A549 (cell line): ENCODE data around the gene EPHA1. TPM values are rescaled to one million over a fixed set of nuclear protein-coding genes. Genes with fewer than 3 reads are reported as not detected.
A peak's percentile ranks its signal among the peaks of the same experiment; 100 is the strongest.

Experiments used
- ATAC-seq, 2 experiments: fragments of 200-7000 bp in 1 of 2; fragments of >200 bp in 1 of 2; cut with Nextera tagmentation in 1 of 2; cut with Tn5 transposase in 1 of 2; 3 replicates each; pipeline versions ENCODE4 v1.8.0 to v1.9.1; 2018 to 2020; ENCODE audit warnings: mild to moderate bottlenecking in 1 of 2, moderate library complexity in 1 of 2
- CTCF ChIA-PET: fragments of 300-600 bp; sonication (Branson Sonifier 250); formaldehyde crosslinking; extraction: SDS; loops from one replicate; lab custom pipeline; 2021; ENCODE audit warnings: antibody characterized with exemption, inconsistent platforms; lab: Yijun Ruan, JAX
- POLR2A ChIA-PET: fragments of 350-600 bp; formaldehyde crosslinking; extraction: SDS; loops from one replicate; lab custom pipeline; 2021; ENCODE audit warnings: antibody characterized with exemption, inconsistent platforms; lab: Yijun Ruan, JAX
- DNase-seq, 2 experiments: peaks; one replicate each; pipeline versions ENCODE4 v3.0.0 to v3.0.0-alpha.2; 2011 to 2016; ENCODE audit warnings: low read depth in 1 of 2, low spot score in 1 of 2
- FAIRE-seq: peaks from 2 replicates; lab custom pipeline; 2011; peaks lifted over from hg19 to GRCh38; lab: Jason Lieb, UNC
- H3K27ac ChIP-seq, 2 experiments: fragments of >200 bp; sonication (Bioruptor Twin); formaldehyde crosslinking; 3 replicates each; pipeline ENCODE4 v1.5.1; 2016 to 2017
- H3K4me1 ChIP-seq: fragments of >200 bp; sonication (Bioruptor Twin); formaldehyde crosslinking; 3 replicates; pipeline ENCODE4 v1.6.1; 2016
- H3K4me2 ChIP-seq: fragments of >200 bp; sonication (Bioruptor Twin); formaldehyde crosslinking; 3 replicates; pipeline ENCODE4 v1.6.1; 2016
- H3K4me3 ChIP-seq: fragments of >200 bp; sonication (Bioruptor Twin); formaldehyde crosslinking; 3 replicates; pipeline ENCODE4 v1.5.1; 2016
- H3K9me3 ChIP-seq: fragments of >200 bp; sonication (Bioruptor Twin); formaldehyde crosslinking; 3 replicates; pipeline ENCODE4 v1.6.1; 2016
- CBX2 ChIP-seq: fragments of 200-600 bp; sonication (generic); IDR thresholded peaks from 2 replicates; pipeline ENCODE4 v1.6.1; 2016; ENCODE audit warnings: low read depth, mild to moderate bottlenecking, borderline replicate concordance
- EHMT2 ChIP-seq: fragments of 200-600 bp; sonication (generic); IDR thresholded peaks from 2 replicates; pipeline ENCODE4 v1.6.1; 2016; ENCODE audit warnings: antibody characterized with exemption, low read depth, mild to moderate bottlenecking, moderate library complexity
- EP300 ChIP-seq, 2 experiments: fragments of >200 bp; sonication (Bioruptor Twin); formaldehyde crosslinking; IDR thresholded peaks; 2 replicates in 1 of 2; 3 replicates in 1 of 2; pipeline ENCODE4 v1.6.1; 2016 to 2017
- FOSB ChIP-seq: fragments of 250-450 bp; sonication (Bioruptor Pico); IDR thresholded peaks from 2 replicates; pipeline ENCODE4 v1.5.0; 2020; ENCODE audit warnings: mild to moderate bottlenecking, moderate library complexity
- FOSL2 ChIP-seq, 2 experiments: fragments of 450-650 bp in 1 of 2; fragments of >200 bp in 1 of 2; sonication (Bioruptor Twin) in 1 of 2; formaldehyde crosslinking; IDR thresholded peaks; 2 replicates each; pipeline versions ENCODE4 v1.5.0 to v1.6.1; 2016 to 2020; ENCODE audit warnings: mild to moderate bottlenecking in 1 of 2, moderate library complexity in 1 of 2
- GATA3 ChIP-seq: IDR thresholded peaks from 2 replicates; pipeline ENCODE4 v1.6.1; 2012; ENCODE audit warnings: borderline replicate concordance
- KDM1A ChIP-seq: fragments of 200-600 bp; sonication (generic); IDR thresholded peaks from 2 replicates; pipeline ENCODE4 v1.6.1; 2016; ENCODE audit warnings: low read depth, mild to moderate bottlenecking
- KDM5A ChIP-seq: fragments of 200-600 bp; sonication (generic); IDR thresholded peaks from 2 replicates; pipeline ENCODE4 v1.6.1; 2016; ENCODE audit warnings: antibody characterized with exemption, mild to moderate bottlenecking
- MYC ChIP-seq: IDR thresholded peaks from 2 replicates; pipeline ENCODE4 v1.6.1; 2012; ENCODE audit warnings: mild to moderate bottlenecking, inconsistent platforms, low read length, improper control_type of control experiment, borderline replicate concordance
- NFE2L2 ChIP-seq: fragments of 150-350 bp; conservative IDR thresholded peaks from 2 replicates; pipeline ENCODE4 v1.6.1; 2014; ENCODE audit warnings: low read length
- NR3C1 ChIP-seq: fragments of >200 bp; sonication (Bioruptor Twin); formaldehyde crosslinking; IDR thresholded peaks from 3 replicates; pipeline ENCODE4 v1.6.1; 2017
- RAD21 ChIP-seq, 2 experiments: fragments of >200 bp in 1 of 2; sonication (Bioruptor Twin) in 1 of 2; formaldehyde crosslinking in 1 of 2; IDR thresholded peaks in 1 of 2; conservative IDR thresholded peaks in 1 of 2; 2 replicates in 1 of 2; 3 replicates in 1 of 2; pipeline ENCODE4 v1.6.1; 2012 to 2018; ENCODE audit warnings: inconsistent platforms in 1 of 2
- SMC3 ChIP-seq: fragments of >200 bp; sonication (Bioruptor Twin); formaldehyde crosslinking; IDR thresholded peaks from 3 replicates; pipeline ENCODE4 v1.6.1; 2018; ENCODE audit warnings: inconsistent platforms
- ZSCAN20 ChIP-seq: fragments of 250-450 bp; sonication (Bioruptor Pico); IDR thresholded peaks from 2 replicates; pipeline ENCODE4 v1.8.0; 2022; ENCODE audit warnings: mild to moderate bottlenecking, moderate library complexity
- WGBS: methylation state at CpG from one replicate; pipeline ENCODE4 v1.1.6; 2017; ENCODE audit errors: missing lambda C conversion rate; 5-methylcytosine and 5-hydroxymethylcytosine counted together
- polyA plus RNA-seq, 4 experiments: library from polyadenylated mRNA; depleted of rRNA in 3 of 4; stranded (reverse); fragments of >200 nt; fragmentation: RNase III in 1 of 4; extraction: RNeasy Plus Mini Kit Qiagen cat#74134 plus additional on column Dnase treatment in 1 of 4; gene quantifications; 2 replicates in 3 of 4; 3 replicates in 1 of 4; pipeline ENCODE4 v1.2.3, GENCODE V29; 2011 to 2017
- TF ChIP-seq, protein P1 (sequence below): fragments of 250-450 bp; sonication (Bioruptor Pico); IDR thresholded peaks from 2 replicates; pipeline ENCODE4 v1.5.0; 2020; ENCODE audit warnings: low read depth, mild to moderate bottlenecking, moderate library complexity
- TF ChIP-seq, protein P2 (sequence below): IDR thresholded peaks from 2 replicates; pipeline ENCODE4 v1.6.1; 2012; ENCODE audit warnings: low read depth, borderline replicate concordance
- TF ChIP-seq, protein P3 (sequence below): fragments of 200-600 bp; sonication (generic); IDR thresholded peaks from 2 replicates; pipeline ENCODE4 v1.6.1; 2016; ENCODE audit warnings: antibody characterized with exemption, mild to moderate bottlenecking, moderate library complexity
- TF ChIP-seq, protein P4 (sequence below): IDR thresholded peaks from 2 replicates; pipeline ENCODE4 v1.6.1; 2012

The EPHA1 gene
- polyA plus RNA-seq, 2 of the 4 experiments (the other 2 are of a cell fraction): not detected

DNA sequence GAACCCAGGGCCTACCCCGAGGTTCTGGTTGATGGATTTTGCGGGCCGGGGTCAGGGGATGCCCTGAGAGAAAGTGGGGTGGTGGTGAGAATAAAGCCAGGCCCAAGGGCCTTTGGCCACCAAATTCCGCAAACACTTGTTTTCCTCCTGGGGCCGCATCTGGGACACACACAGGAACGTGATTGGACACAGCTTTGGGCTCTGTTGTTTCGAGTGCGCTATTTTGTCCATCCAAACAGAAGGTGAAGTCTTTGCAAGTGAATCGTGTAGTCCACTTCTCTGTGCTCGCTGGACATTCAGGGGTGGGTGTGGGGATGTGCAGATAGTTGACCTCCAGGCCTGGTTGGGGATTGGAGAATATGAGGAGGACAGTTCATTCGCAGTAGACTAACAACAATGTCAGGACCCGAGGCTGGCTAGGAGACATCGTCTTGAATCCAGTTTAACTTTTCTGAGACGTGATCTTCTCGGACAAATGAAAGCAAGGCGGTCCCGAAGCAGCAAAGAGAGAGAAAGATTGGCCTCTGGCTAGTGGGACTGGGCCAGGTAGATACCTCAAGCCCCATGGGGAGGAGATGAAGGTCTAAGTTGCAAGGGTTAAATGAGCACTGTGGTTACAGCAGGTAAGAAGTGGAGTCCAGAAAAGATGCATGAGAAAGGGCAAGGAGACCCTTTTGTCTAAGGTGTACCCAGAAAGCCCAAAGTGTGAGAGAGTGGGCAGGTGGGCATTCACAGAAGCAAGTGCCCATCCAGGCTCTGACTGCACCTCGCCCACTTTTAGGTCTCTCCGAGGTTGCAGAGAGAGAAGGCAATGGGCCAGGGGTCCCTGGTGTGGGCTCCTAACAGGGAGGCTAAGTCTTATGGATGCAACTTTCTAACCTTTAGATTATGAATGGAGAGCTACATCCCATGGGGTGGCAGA lies 45.4 kb downstream of the EPHA1 start:
- Histone ChIP-seq H3K4me3 (peak overlapping the region; percentile 54), H3K4me2 (peak overlapping the region; percentile 94), H3K4me1 (peaks cover 12% of the 10 kb centered on the region), H3K27ac (peak overlapping the region; percentile 18 to 85; a peak in 4 of 6 replicates), H3K9me3 (no peaks in the 10 kb centered on the region)
- ChIA-PET POLR2A (no interaction called here), CTCF (interaction anchor here (1.0 kb wide), 1 partner anchor 17 kb away, joined by 4 read pairs; no protein-coding TSS in a partner anchor)
- DNase-seq (no peak), ATAC-seq (no peak), FAIRE-seq (no peak)
- no peak for TF ChIP-seq CBX2
- no peak for TF ChIP-seq NFE2L2
- no peak for TF ChIP-seq SMC3
- no peak for TF ChIP-seq EHMT2
- no peak for TF ChIP-seq FOSL2 (IDR thresholded peaks at IDR 0.05)
- TF ChIP-seq FOSL2 (CRISPR knock-in tag; IDR thresholded peaks at IDR 0.05): no peak
- TF ChIP-seq KDM1A: no peak
- no peak for TF ChIP-seq KDM5A
- TF ChIP-seq FOSB (CRISPR knock-in tag): no peak
- WGBS: 79% methylated on average over 17 of the region's 19 CpGs

DNA sequence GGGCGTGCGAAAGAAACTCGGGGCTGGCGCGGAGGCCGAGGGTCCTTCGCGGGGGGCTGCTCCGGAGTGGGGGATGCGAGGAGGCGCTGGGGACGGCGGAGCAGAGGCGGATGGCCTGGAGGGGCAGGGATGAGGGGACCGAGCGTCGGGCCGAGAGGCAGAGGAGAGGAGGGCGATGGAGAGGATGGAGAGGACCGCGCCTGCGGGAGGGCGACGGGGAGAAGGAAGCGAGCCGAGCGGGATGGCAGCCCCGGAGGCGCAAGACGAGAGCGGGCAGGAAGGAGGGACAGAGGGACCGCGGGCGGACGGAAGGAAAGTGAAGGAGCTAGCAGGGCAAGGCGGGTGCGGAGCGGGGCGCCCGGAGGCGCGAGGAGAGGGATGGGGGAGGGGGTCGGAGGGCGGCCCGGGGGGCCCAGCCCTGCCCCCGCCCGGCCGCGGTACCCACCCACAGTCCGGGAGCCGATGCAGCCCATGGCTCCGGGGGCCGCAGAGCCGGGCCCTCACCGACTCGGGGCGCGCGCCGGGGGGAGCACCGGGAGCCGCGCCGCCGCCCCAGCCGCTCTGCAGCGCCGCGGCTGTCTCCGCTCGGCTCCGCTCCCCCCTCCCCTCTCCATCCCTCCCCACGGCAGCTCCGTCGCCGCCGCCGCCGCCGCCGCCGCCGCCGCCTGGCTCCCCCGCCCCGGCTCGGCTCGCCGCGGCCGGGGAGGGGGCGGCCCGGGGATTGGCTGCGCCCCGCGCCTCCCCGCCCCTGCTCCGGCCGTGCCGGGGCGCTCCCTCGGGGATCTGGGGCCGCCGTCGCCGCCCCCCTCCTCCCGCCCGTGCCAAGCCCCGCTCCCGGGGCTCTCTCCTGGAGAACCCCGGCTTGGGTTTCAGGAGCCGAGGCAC lies 46.3 kb downstream of the EPHA1 start, which contains the start of gene FAM131B:
Gene FAM131B, minus strand, starts transcription at position 583 of the 885 bp plus-strand sequence. Its CDS starts 110 bp downstream, at position 473.
- FAIRE-seq: no peak
- DNase-seq: no peak
- CTCF ChIA-PET: interaction anchor here (1.0 kb wide), 1 partner anchor 18 kb away, joined by 4 read pairs; no protein-coding TSS in a partner anchor
- ATAC-seq: peak; percentile 57 to 68
- H3K27ac ChIP-seq: peak within 1 kb of the TSS; percentile 18 to 85; a peak in 5 of 6 replicates
- TF ChIP-seq EP300 (IDR thresholded peaks at IDR 0.05): no peak
- no peak for TF ChIP-seq MYC
- TF ChIP-seq, protein P1, sequence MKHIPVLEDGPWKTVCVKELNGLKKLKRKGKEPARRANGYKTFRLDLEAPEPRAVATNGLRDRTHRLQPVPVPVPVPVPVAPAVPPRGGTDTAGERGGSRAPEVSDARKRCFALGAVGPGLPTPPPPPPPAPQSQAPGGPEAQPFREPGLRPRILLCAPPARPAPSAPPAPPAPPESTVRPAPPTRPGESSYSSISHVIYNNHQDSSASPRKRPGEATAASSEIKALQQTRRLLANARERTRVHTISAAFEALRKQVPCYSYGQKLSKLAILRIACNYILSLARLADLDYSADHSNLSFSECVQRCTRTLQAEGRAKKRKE (CRISPR knock-in tag): no peak
- TF ChIP-seq, protein P2, sequence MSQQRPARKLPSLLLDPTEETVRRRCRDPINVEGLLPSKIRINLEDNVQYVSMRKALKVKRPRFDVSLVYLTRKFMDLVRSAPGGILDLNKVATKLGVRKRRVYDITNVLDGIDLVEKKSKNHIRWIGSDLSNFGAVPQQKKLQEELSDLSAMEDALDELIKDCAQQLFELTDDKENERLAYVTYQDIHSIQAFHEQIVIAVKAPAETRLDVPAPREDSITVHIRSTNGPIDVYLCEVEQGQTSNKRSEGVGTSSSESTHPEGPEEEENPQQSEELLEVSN: no peak
- TF ChIP-seq RAD21 (conservative IDR thresholded peaks at IDR 0.05 in 1 of 2, IDR thresholded peaks at IDR 0.05 in 1 of 2): no peak
- TF ChIP-seq EHMT2: no peak
- TF ChIP-seq GATA3: no peak
- TF ChIP-seq FOSB (CRISPR knock-in tag): no peak
- TF ChIP-seq, protein P3, sequence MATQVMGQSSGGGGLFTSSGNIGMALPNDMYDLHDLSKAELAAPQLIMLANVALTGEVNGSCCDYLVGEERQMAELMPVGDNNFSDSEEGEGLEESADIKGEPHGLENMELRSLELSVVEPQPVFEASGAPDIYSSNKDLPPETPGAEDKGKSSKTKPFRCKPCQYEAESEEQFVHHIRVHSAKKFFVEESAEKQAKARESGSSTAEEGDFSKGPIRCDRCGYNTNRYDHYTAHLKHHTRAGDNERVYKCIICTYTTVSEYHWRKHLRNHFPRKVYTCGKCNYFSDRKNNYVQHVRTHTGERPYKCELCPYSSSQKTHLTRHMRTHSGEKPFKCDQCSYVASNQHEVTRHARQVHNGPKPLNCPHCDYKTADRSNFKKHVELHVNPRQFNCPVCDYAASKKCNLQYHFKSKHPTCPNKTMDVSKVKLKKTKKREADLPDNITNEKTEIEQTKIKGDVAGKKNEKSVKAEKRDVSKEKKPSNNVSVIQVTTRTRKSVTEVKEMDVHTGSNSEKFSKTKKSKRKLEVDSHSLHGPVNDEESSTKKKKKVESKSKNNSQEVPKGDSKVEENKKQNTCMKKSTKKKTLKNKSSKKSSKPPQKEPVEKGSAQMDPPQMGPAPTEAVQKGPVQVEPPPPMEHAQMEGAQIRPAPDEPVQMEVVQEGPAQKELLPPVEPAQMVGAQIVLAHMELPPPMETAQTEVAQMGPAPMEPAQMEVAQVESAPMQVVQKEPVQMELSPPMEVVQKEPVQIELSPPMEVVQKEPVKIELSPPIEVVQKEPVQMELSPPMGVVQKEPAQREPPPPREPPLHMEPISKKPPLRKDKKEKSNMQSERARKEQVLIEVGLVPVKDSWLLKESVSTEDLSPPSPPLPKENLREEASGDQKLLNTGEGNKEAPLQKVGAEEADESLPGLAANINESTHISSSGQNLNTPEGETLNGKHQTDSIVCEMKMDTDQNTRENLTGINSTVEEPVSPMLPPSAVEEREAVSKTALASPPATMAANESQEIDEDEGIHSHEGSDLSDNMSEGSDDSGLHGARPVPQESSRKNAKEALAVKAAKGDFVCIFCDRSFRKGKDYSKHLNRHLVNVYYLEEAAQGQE: no peak
- no peak for TF ChIP-seq ZSCAN20 (CRISPR knock-in tag)
- TF ChIP-seq KDM5A: no peak
- no peak for TF ChIP-seq NR3C1
- TF ChIP-seq, protein P4, sequence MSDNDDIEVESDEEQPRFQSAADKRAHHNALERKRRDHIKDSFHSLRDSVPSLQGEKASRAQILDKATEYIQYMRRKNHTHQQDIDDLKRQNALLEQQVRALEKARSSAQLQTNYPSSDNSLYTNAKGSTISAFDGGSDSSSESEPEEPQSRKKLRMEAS: no peak
- no peaks in the 10 kb centered on the region for H3K9me3 ChIP-seq
- 3% methylated on average over 25 of the region's 112 CpGs for WGBS
- peak within 1 kb of the TSS; percentile 54 for H3K4me3 ChIP-seq
- POLR2A ChIA-PET: no interaction called here
- H3K4me1 ChIP-seq: peaks cover 5% of the 10 kb centered on the region; the same call in 1 of the 3 replicates
- H3K4me2 ChIP-seq: peak within 1 kb of the TSS; percentile 94
